Nephron progenitor cell (in vitro differentiated cells): ENCODE measurements around the gene TPPP.

Experiments used
- DNase-seq: peaks from one replicate; pipeline ENCODE4 v3.0.0; 2021
- H3K27ac Mint-ChIP-seq: 2 replicates; pipeline ENCODE4 v1.8.0; 2021; ENCODE audit warnings: mild to moderate bottlenecking, moderate library complexity, mixed read lengths
- H3K27me3 Mint-ChIP-seq: 2 replicates; pipeline ENCODE4 v1.8.0; 2021; ENCODE audit warnings: mild to moderate bottlenecking, low read depth, mixed read lengths; ENCODE audit not compliant: poor library complexity
- H3K36me3 Mint-ChIP-seq: 2 replicates; pipeline ENCODE4 v1.8.0; 2021; ENCODE audit warnings: low read depth, mixed read lengths
- H3K4me1 Mint-ChIP-seq: 2 replicates; pipeline ENCODE4 v1.8.0; 2021; ENCODE audit warnings: mixed read lengths
- H3K4me3 Mint-ChIP-seq: 2 replicates; pipeline ENCODE4 v1.8.0; 2021; ENCODE audit warnings: mild to moderate bottlenecking, moderate library complexity, mixed read lengths
- H3K9me3 Mint-ChIP-seq: 2 replicates; pipeline ENCODE4 v1.8.0; 2021; ENCODE audit warnings: mild to moderate bottlenecking, moderate library complexity, mixed read lengths
- CTCF ChIP-seq: fragments of 200-600 bp; sonication (generic); IDR thresholded peaks from 2 replicates; pipeline ENCODE4 v1.5.0; 2021; ENCODE audit warnings: antibody characterized with exemption

TPPP gene

GRCh38 chr5:622359-622758 lies 70.8 kb downstream of the TPPP start:
- TF ChIP-seq CTCF = no peak
- Mint-ChIP-seq H3K36me3 (peaks cover 43% of the 10 kb centered on the region), H3K4me3 (no peak overlapping the region), H3K9me3 (no peaks in the 10 kb centered on the region), H3K27me3 (peaks cover 5% of the 10 kb centered on the region), H3K27ac (no peak overlapping the region), H3K4me1 (no peaks in the 10 kb centered on the region)
- no peak for DNase-seq

- H3K4me3 Mint-ChIP-seq = no peak overlapping the region
- no peak for DNase-seq
- no peak overlapping the region for H3K27ac Mint-ChIP-seq
- H3K9me3 Mint-ChIP-seq = peaks cover 1% of the 10 kb centered on the region
- TF ChIP-seq CTCF = no peak
- peaks cover 5% of the 10 kb centered on the region for H3K27me3 Mint-ChIP-seq
- H3K4me1 Mint-ChIP-seq = peaks cover 7% of the 10 kb centered on the region
- H3K36me3 Mint-ChIP-seq = peaks cover 37% of the 10 kb centered on the region
Observed at GRCh38 chr5:621341-621761, 71.8 kb downstream of the TPPP start.

- no peak for TF ChIP-seq CTCF
- DNase-seq = no peak
- H3K4me1 Mint-ChIP-seq = peaks cover 9% of the 10 kb centered on the region
- H3K9me3 Mint-ChIP-seq = peaks cover 8% of the 10 kb centered on the region
- H3K36me3 Mint-ChIP-seq = peaks cover 37% of the 10 kb centered on the region
- H3K4me3 Mint-ChIP-seq = no peak overlapping the region
- H3K27ac Mint-ChIP-seq = no peak overlapping the region
- H3K27me3 Mint-ChIP-seq = peaks cover 5% of the 10 kb centered on the region
Observed at GRCh38 chr5:620586-621180, 72.5 kb downstream of the TPPP start.

- peaks cover 13% of the 10 kb centered on the region for H3K9me3 Mint-ChIP-seq
- TF ChIP-seq CTCF = no peak
- H3K27ac Mint-ChIP-seq = no peak overlapping the region
- no peak overlapping the region for H3K4me3 Mint-ChIP-seq
- no peak for DNase-seq
- H3K36me3 Mint-ChIP-seq = peaks cover 39% of the 10 kb centered on the region
- peaks cover 5% of the 10 kb centered on the region for H3K27me3 Mint-ChIP-seq
- peaks cover 9% of the 10 kb centered on the region for H3K4me1 Mint-ChIP-seq
Observed at GRCh38 chr5:620152-620551, 73.0 kb downstream of the TPPP start.

GRCh38 chr5:619444-619843 lies 73.7 kb downstream of the TPPP start:
- Mint-ChIP-seq H3K27ac (no peak overlapping the region), H3K4me3 (no peak overlapping the region), H3K36me3 (peaks cover 39% of the 10 kb centered on the region), H3K4me1 (peaks cover 14% of the 10 kb centered on the region), H3K27me3 (peaks cover 5% of the 10 kb centered on the region), H3K9me3 (peaks cover 21% of the 10 kb centered on the region)
- no peak for TF ChIP-seq CTCF
- DNase-seq = no peak

- Mint-ChIP-seq H3K9me3 (peaks cover 28% of the 10 kb centered on the region), H3K36me3 (peaks cover 43% of the 10 kb centered on the region), H3K4me3 (no peak overlapping the region), H3K27ac (peak overlapping the region; percentile 36), H3K27me3 (peaks cover 5% of the 10 kb centered on the region), H3K4me1 (peaks cover 22% of the 10 kb centered on the region)
- TF ChIP-seq CTCF = no peak
- DNase-seq = no peak
Observed at GRCh38 chr5:618450-618849, 74.7 kb downstream of the TPPP start.
